NCI-H82 treated with DMSO at 0.1 percent for 48 hours (cell line): ENCODE results near the gene COA3.
A peak's percentile ranks its signal among the peaks of the same experiment; 100 is the strongest.

Source experiments
- DNase-seq: peaks from one replicate; lab custom pipeline; 2025; ENCODE audit not compliant: unreplicated experiment; lab: John Stamatoyannopoulos, UW

Gene COA3

GRCh38 chr17:42798383-42799380, at the start of gene COA3, which contains the start of gene CNTD1:
Gene COA3 (minus strand): TSS chr17:42798704. CDS start chr17:42798681, 23 bp downstream.
Gene CNTD1 (plus strand): TSS chr17:42798861. CDS start chr17:42799068, 207 bp downstream.
- DNase-seq: peak; percentile 48

GRCh38 chr17:42848093-42848492, 49.6 kb upstream of the COA3 start:
- no peak for DNase-seq

GRCh38 chr17:42846594-42847280, 48.2 kb upstream of the COA3 start:
- no peak for DNase-seq

GRCh38 chr17:42845918-42846593, 47.6 kb upstream of the COA3 start:
- DNase-seq: no peak

GRCh38 chr17:42845556-42845917, 47.0 kb upstream of the COA3 start:
- DNase-seq: no peak

GRCh38 chr17:42844761-42845555, 46.5 kb upstream of the COA3 start:
- no peak for DNase-seq

- no peak for DNase-seq
These were observed 45.8 kb upstream of the COA3 start, which contains the start of gene AOC2 for GRCh38 chr17:42844271-42844670. Gene AOC2 (plus strand): TSS chr17:42844580. CDS start chr17:42844627, 47 bp downstream.

GRCh38 chr17:42843358-42843934, 44.9 kb upstream of the COA3 start:
- peak; percentile 49 for DNase-seq

GRCh38 chr17:42841975-42842685, 43.6 kb upstream of the COA3 start:
- DNase-seq: no peak

GRCh38 chr17:42835732-42836131, 37.2 kb upstream of the COA3 start:
- DNase-seq: no peak

GRCh38 chr17:42833767-42834422, 35.4 kb upstream of the COA3 start:
- no peak for DNase-seq

- DNase-seq: peak; percentile 63
These were observed 34.6 kb upstream of the COA3 start, which contains the start of gene PSME3 for GRCh38 chr17:42832934-42833766. Gene PSME3 (plus strand): TSS chr17:42833397. CDS start chr17:42833632, 235 bp downstream.

GRCh38 chr17:42832213-42832933, 33.9 kb upstream of the COA3 start:
- DNase-seq: no peak

GRCh38 chr17:42830971-42831370, 32.5 kb upstream of the COA3 start:
- DNase-seq: no peak

- DNase-seq: no peak
These were observed 29.0 kb upstream of the COA3 start for GRCh38 chr17:42827472-42827871.

- DNase-seq: no peak
These were observed 22.7 kb upstream of the COA3 start for GRCh38 chr17:42821176-42821575.

GRCh38 chr17:42819939-42820535, 21.5 kb upstream of the COA3 start:
- peak; percentile 56 for DNase-seq
